ENCODE data around the gene UVSSA. TPM values are rescaled to one million over a fixed set of nuclear protein-coding genes. Genes with fewer than 3 reads are reported as not detected.

UVSSA gene
- total and polyA plus RNA-seq, 9 of the 15 experiments (the other 6 are each of a cell fraction or from before 2014, with no cell fraction given) = 0.21 to 14.6 (median 3.3) TPM

DNA sequence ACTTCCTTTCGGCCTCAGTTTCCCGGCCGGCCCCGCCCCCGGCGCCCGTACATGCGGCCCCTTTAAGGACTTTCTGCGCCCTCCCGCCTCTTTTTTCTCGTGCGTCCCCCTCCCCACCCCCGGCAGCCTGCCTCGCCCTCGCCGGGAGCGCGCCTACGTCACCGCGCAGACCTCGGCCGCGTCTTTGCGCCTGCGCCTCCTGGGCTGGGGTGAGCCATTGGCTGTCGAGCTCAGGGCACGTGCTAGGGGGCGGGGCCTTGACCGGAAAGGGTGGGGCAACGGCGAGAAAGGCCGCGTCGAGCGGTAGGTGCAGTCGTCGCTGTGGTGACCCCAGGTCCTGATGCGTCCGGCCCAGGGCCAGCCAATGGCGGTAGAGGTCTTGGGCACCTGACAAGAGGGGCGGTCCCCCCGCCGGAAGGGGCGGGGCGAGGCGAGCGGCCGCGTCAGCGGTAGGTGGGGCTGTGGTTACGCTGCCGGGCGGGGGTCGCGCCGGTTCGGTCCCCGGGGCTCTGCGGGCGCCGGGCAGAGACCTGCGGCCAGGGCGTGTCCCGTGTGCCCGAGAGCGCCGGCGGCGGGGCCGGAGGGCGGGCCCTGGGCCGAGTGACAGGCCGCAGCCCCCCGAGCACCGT is at the start of gene UVSSA (continued):
- TF ChIP-seq, protein P1, sequence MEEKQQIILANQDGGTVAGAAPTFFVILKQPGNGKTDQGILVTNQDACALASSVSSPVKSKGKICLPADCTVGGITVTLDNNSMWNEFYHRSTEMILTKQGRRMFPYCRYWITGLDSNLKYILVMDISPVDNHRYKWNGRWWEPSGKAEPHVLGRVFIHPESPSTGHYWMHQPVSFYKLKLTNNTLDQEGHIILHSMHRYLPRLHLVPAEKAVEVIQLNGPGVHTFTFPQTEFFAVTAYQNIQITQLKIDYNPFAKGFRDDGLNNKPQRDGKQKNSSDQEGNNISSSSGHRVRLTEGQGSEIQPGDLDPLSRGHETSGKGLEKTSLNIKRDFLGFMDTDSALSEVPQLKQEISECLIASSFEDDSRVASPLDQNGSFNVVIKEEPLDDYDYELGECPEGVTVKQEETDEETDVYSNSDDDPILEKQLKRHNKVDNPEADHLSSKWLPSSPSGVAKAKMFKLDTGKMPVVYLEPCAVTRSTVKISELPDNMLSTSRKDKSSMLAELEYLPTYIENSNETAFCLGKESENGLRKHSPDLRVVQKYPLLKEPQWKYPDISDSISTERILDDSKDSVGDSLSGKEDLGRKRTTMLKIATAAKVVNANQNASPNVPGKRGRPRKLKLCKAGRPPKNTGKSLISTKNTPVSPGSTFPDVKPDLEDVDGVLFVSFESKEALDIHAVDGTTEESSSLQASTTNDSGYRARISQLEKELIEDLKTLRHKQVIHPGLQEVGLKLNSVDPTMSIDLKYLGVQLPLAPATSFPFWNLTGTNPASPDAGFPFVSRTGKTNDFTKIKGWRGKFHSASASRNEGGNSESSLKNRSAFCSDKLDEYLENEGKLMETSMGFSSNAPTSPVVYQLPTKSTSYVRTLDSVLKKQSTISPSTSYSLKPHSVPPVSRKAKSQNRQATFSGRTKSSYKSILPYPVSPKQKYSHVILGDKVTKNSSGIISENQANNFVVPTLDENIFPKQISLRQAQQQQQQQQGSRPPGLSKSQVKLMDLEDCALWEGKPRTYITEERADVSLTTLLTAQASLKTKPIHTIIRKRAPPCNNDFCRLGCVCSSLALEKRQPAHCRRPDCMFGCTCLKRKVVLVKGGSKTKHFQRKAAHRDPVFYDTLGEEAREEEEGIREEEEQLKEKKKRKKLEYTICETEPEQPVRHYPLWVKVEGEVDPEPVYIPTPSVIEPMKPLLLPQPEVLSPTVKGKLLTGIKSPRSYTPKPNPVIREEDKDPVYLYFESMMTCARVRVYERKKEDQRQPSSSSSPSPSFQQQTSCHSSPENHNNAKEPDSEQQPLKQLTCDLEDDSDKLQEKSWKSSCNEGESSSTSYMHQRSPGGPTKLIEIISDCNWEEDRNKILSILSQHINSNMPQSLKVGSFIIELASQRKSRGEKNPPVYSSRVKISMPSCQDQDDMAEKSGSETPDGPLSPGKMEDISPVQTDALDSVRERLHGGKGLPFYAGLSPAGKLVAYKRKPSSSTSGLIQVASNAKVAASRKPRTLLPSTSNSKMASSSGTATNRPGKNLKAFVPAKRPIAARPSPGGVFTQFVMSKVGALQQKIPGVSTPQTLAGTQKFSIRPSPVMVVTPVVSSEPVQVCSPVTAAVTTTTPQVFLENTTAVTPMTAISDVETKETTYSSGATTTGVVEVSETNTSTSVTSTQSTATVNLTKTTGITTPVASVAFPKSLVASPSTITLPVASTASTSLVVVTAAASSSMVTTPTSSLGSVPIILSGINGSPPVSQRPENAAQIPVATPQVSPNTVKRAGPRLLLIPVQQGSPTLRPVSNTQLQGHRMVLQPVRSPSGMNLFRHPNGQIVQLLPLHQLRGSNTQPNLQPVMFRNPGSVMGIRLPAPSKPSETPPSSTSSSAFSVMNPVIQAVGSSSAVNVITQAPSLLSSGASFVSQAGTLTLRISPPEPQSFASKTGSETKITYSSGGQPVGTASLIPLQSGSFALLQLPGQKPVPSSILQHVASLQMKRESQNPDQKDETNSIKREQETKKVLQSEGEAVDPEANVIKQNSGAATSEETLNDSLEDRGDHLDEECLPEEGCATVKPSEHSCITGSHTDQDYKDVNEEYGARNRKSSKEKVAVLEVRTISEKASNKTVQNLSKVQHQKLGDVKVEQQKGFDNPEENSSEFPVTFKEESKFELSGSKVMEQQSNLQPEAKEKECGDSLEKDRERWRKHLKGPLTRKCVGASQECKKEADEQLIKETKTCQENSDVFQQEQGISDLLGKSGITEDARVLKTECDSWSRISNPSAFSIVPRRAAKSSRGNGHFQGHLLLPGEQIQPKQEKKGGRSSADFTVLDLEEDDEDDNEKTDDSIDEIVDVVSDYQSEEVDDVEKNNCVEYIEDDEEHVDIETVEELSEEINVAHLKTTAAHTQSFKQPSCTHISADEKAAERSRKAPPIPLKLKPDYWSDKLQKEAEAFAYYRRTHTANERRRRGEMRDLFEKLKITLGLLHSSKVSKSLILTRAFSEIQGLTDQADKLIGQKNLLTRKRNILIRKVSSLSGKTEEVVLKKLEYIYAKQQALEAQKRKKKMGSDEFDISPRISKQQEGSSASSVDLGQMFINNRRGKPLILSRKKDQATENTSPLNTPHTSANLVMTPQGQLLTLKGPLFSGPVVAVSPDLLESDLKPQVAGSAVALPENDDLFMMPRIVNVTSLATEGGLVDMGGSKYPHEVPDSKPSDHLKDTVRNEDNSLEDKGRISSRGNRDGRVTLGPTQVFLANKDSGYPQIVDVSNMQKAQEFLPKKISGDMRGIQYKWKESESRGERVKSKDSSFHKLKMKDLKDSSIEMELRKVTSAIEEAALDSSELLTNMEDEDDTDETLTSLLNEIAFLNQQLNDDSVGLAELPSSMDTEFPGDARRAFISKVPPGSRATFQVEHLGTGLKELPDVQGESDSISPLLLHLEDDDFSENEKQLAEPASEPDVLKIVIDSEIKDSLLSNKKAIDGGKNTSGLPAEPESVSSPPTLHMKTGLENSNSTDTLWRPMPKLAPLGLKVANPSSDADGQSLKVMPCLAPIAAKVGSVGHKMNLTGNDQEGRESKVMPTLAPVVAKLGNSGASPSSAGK (IDR thresholded peaks at IDR 0.05) = no peak; the same call in 1 of the 2 replicates
- TF ChIP-seq TCF3 (CRISPR knock-in tag; IDR thresholded peaks at IDR 0.05) = no peak

Measured in K562 (cell line).